ENCODE results near the gene ARHGAP30. TPM values are rescaled to one million over a fixed set of nuclear protein-coding genes. Genes with fewer than 3 reads are reported as not detected.
A peak's percentile ranks its signal among the peaks of the same experiment; 100 is the strongest.

ARHGAP30 gene
- total and polyA plus RNA-seq, 4 donors: 10.5 to 66.3 (median 33.8) TPM

- Histone ChIP-seq H3K9me3 (ENCODE audit: control insufficient read depth in 4 of 4, insufficient read depth in 3 of 4, low read length in 3 of 4) (peaks cover 0 to 4% (median 0%) of the 10 kb centered on the region in 4 donors), H3K9ac (ENCODE audit: insufficient read depth in 1 of 2, low read length in 2 of 2) (no peak overlapping the region), H3K27me3 (ENCODE audit: control insufficient read depth in 3 of 3, insufficient read depth in 3 of 3, low read length in 2 of 3) (peaks cover 0 to 4% (median 0%) of the 10 kb centered on the region in 3 donors), H3K27ac (ENCODE audit: low read depth in 1 of 2, low read length in 1 of 2) (peak overlapping the region in 1 of 2 donors; percentile 90), H3K36me3 (ENCODE audit: control insufficient read depth in 4 of 4, insufficient read depth in 4 of 4, low read length in 4 of 4) (no peaks in the 10 kb centered on the region), H3K4me1 (ENCODE audit: control insufficient read depth in 5 of 5, insufficient read depth in 5 of 5, low read length in 5 of 5) (peaks cover 0 to 8% (median 3%) of the 10 kb centered on the region in 5 donors), H3K4me3 (no peak overlapping the region)
- 55 to 82% methylated on average over 10 of the region's 10 CpGs for WGBS, 2 donors
- TF ChIP-seq CTCF (IDR thresholded peaks at IDR 0.05; ENCODE audit: control extremely low read depth, extremely low read depth): no peak
- ATAC-seq (ENCODE audit: insufficient read depth, low FRiP score): no peak
- DNase-seq: no peak
These were observed 14.3 kb upstream of the ARHGAP30 start for GRCh38 chr1:161083748-161084596.

GRCh38 chr1:161082996-161083747 is 13.5 kb upstream of the ARHGAP30 start:
- peaks cover 0 to 8% (median 3%) of the 10 kb centered on the region in 5 donors for H3K4me1 ChIP-seq (ENCODE audit: control insufficient read depth in 5 of 5, insufficient read depth in 5 of 5, low read length in 5 of 5)
- no peak overlapping the region for H3K4me3 ChIP-seq
- ATAC-seq (ENCODE audit: insufficient read depth, low FRiP score): peak; percentile 94
- no peak for TF ChIP-seq CTCF (IDR thresholded peaks at IDR 0.05; ENCODE audit: control extremely low read depth, extremely low read depth)
- peaks cover 0 to 4% (median 0%) of the 10 kb centered on the region in 4 donors for H3K9me3 ChIP-seq (ENCODE audit: control insufficient read depth in 4 of 4, insufficient read depth in 3 of 4, low read length in 3 of 4)
- peak; percentile 45 to 70 (median 66) for DNase-seq
- no peaks in the 10 kb centered on the region for H3K36me3 ChIP-seq (ENCODE audit: control insufficient read depth in 4 of 4, insufficient read depth in 4 of 4, low read length in 4 of 4)
- WGBS, 2 donors: 45 to 46% methylated on average over 7 to 8 of the region's 8 CpGs
- peaks cover 0 to 6% (median 0%) of the 10 kb centered on the region in 3 donors for H3K27me3 ChIP-seq (ENCODE audit: control insufficient read depth in 3 of 3, insufficient read depth in 3 of 3, low read length in 2 of 3)
- no peak overlapping the region for H3K9ac ChIP-seq (ENCODE audit: insufficient read depth in 1 of 2, low read length in 2 of 2)
- peak overlapping the region in 1 of 2 donors; percentile 71 for H3K27ac ChIP-seq (ENCODE audit: low read depth in 1 of 2, low read length in 1 of 2)

GRCh38 chr1:161082483-161082882 is 12.8 kb upstream of the ARHGAP30 start:
- Histone ChIP-seq H3K27ac (ENCODE audit: low read depth in 1 of 2, low read length in 1 of 2) (peak overlapping the region in 1 of 2 donors; percentile 71), H3K4me1 (ENCODE audit: control insufficient read depth in 5 of 5, insufficient read depth in 5 of 5, low read length in 5 of 5) (peaks cover 0 to 8% (median 3%) of the 10 kb centered on the region in 5 donors), H3K9me3 (ENCODE audit: control insufficient read depth in 4 of 4, insufficient read depth in 3 of 4, low read length in 3 of 4) (peaks cover 0 to 4% (median 0%) of the 10 kb centered on the region in 4 donors), H3K27me3 (ENCODE audit: control insufficient read depth in 3 of 3, insufficient read depth in 3 of 3, low read length in 2 of 3) (peaks cover 0 to 6% (median 0%) of the 10 kb centered on the region in 3 donors), H3K36me3 (ENCODE audit: control insufficient read depth in 4 of 4, insufficient read depth in 4 of 4, low read length in 4 of 4) (no peaks in the 10 kb centered on the region), H3K9ac (ENCODE audit: insufficient read depth in 1 of 2, low read length in 2 of 2) (no peak overlapping the region), H3K4me3 (no peak overlapping the region)
- no peak for DNase-seq
- no peak for ATAC-seq (ENCODE audit: insufficient read depth, low FRiP score)
- TF ChIP-seq CTCF (IDR thresholded peaks at IDR 0.05; ENCODE audit: control extremely low read depth, extremely low read depth): no peak
- WGBS, 2 donors: 83 to 84% methylated on average over 2 of the region's 2 CpGs
